ENCODE data around the gene CTTN.

DNA sequence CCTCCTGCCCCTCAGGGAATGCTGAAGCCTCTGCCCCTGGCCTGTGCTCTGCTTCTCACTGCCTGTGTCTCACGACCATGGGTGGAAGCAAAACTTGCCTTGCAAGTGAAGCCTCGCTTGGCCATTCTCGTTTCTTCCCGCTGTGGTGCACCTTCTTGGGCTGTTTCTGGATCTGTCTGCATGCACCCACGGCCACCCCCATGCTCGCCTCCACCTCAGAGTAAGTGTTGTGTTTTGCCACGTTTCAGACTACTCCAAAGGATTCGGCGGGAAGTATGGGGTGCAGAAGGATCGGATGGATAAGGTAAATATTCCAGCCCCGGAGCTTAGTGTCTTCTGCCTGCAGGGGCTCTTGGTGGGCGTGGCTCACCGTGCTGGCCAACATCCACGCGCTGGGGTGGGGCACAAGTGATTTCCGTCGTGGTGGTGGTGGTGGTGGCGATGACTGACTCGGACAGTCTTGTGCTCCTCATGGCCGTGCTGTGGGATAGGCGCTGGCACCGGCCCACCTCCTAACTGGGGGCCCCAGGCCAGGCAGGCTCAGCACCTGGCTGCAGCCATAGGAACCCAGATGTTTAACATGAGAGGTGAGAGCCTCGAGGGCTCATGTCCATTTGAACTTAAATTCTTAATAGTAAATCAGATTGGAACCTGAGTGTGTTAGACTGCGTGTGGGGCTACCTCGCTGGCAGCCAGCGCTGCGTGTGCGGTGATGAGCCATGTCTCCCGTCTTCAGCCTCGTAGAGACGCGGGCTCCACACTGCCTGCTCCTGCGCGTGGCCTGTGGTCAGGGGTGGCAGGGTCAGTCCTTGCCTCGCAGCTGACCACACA lies 24.6 kb downstream of the CTTN start:
- TF ChIP-seq, protein P1, sequence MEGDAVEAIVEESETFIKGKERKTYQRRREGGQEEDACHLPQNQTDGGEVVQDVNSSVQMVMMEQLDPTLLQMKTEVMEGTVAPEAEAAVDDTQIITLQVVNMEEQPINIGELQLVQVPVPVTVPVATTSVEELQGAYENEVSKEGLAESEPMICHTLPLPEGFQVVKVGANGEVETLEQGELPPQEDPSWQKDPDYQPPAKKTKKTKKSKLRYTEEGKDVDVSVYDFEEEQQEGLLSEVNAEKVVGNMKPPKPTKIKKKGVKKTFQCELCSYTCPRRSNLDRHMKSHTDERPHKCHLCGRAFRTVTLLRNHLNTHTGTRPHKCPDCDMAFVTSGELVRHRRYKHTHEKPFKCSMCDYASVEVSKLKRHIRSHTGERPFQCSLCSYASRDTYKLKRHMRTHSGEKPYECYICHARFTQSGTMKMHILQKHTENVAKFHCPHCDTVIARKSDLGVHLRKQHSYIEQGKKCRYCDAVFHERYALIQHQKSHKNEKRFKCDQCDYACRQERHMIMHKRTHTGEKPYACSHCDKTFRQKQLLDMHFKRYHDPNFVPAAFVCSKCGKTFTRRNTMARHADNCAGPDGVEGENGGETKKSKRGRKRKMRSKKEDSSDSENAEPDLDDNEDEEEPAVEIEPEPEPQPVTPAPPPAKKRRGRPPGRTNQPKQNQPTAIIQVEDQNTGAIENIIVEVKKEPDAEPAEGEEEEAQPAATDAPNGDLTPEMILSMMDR (conservative IDR thresholded peaks at IDR 0.05; ENCODE audit: low read length) = no peak
- no peak for TF ChIP-seq EZH2phosphoT487 (IDR thresholded peaks at IDR 0.05; ENCODE audit: borderline replicate concordance, low read depth, low read length)
